WTC11 (cell line): Measurements from ENCODE around the gene CFAP91. TPM values are rescaled to one million over a fixed set of nuclear protein-coding genes. Genes with fewer than 3 reads are reported as not detected.

ENCODE experiments used
- CREM ChIP-seq: sonication (generic); formaldehyde crosslinking; IDR thresholded peaks from 2 replicates; pipeline ENCODE4 v1.8.1; 2022; ENCODE audit warnings: mild to moderate bottlenecking, missing genetic modification reagents, moderate library complexity
- EMX1 ChIP-seq: fragments of 250-450 bp; sonication (Bioruptor Pico); IDR thresholded peaks from 2 replicates; pipeline ENCODE4 v1.8.0; 2021; ENCODE audit warnings: mild to moderate bottlenecking
- MYBL2 ChIP-seq: sonication (generic); formaldehyde crosslinking; IDR thresholded peaks from 2 replicates; pipeline ENCODE4 v1.8.1; 2023; ENCODE audit warnings: mild to moderate bottlenecking, moderate library complexity, missing genetic modification reagents
- NFYB ChIP-seq: sonication (generic); formaldehyde crosslinking; conservative IDR thresholded peaks from 2 replicates; pipeline ENCODE4 v1.8.0; 2022; ENCODE audit warnings: low read depth, missing genetic modification reagents
- OVOL2 ChIP-seq: fragments of 250-450 bp; sonication (Bioruptor Pico); IDR thresholded peaks from 2 replicates; pipeline ENCODE4 v1.9.0; 2021; ENCODE audit warnings: mild to moderate bottlenecking, borderline replicate concordance
- RELA ChIP-seq: sonication (generic); formaldehyde crosslinking; IDR thresholded peaks from 2 replicates; pipeline ENCODE4 v1.8.1; 2022; ENCODE audit warnings: missing genetic modification reagents, mild to moderate bottlenecking, borderline replicate concordance
- SMAD4 ChIP-seq: sonication (generic); formaldehyde crosslinking; IDR thresholded peaks from 2 replicates; pipeline ENCODE4 v1.8.0; 2022; ENCODE audit warnings: mild to moderate bottlenecking, missing genetic modification reagents
- TEAD4 ChIP-seq: sonication (generic); formaldehyde crosslinking; IDR thresholded peaks from 2 replicates; pipeline ENCODE4 v1.8.0; 2022; ENCODE audit warnings: mild to moderate bottlenecking, missing genetic modification reagents
- TP53 ChIP-seq: sonication (generic); formaldehyde crosslinking; IDR thresholded peaks from 2 replicates; pipeline ENCODE4 v1.8.1; 2023; ENCODE audit warnings: mild to moderate bottlenecking, missing genetic modification reagents
- ZNF121 ChIP-seq: sonication (generic); formaldehyde crosslinking; IDR thresholded peaks from 2 replicates; pipeline ENCODE4 v1.8.0; 2023; ENCODE audit warnings: missing genetic modification reagents
- ZNF423 ChIP-seq: fragments of 250-450 bp; sonication (Bioruptor Pico); IDR thresholded peaks from 2 replicates; pipeline ENCODE4 v2.1.2; 2022; ENCODE audit warnings: mild to moderate bottlenecking, moderate library complexity
- total RNA-seq: library from RNA; stranded (reverse); gene quantifications from 3 replicates; pipeline ENCODE4 v1.2.3, GENCODE V29; 2021
- TF ChIP-seq, protein P1 (sequence below): fragments of 250-450 bp; sonication (Bioruptor Pico); IDR thresholded peaks from 2 replicates; pipeline ENCODE4 v1.9.0; 2021; ENCODE audit warnings: mild to moderate bottlenecking
- TF ChIP-seq, protein P2 (sequence below): sonication (generic); formaldehyde crosslinking; IDR thresholded peaks from 2 replicates; pipeline ENCODE4 v1.8.0; 2022; ENCODE audit warnings: mild to moderate bottlenecking, missing genetic modification reagents
- TF ChIP-seq, protein P3 (sequence below): sonication (generic); formaldehyde crosslinking; IDR thresholded peaks from 2 replicates; pipeline ENCODE4 v1.8.0; 2022; ENCODE audit warnings: mild to moderate bottlenecking, missing genetic modification reagents
- TF ChIP-seq, protein P4 (sequence below): sonication (generic); formaldehyde crosslinking; IDR thresholded peaks from 2 replicates; pipeline ENCODE4 v1.8.1; 2023; ENCODE audit warnings: mild to moderate bottlenecking, missing genetic modification reagents
- TF ChIP-seq, protein P5 (sequence below): sonication (generic); formaldehyde crosslinking; IDR thresholded peaks from 2 replicates; pipeline ENCODE4 v1.8.1; 2023; ENCODE audit warnings: mild to moderate bottlenecking, missing genetic modification reagents, moderate library complexity
- TF ChIP-seq, protein P6 (sequence below): sonication (generic); formaldehyde crosslinking; IDR thresholded peaks from 2 replicates; pipeline ENCODE4 v1.8.1; 2022; ENCODE audit warnings: low read depth, mild to moderate bottlenecking, moderate library complexity, missing genetic modification reagents, borderline replicate concordance
- TF ChIP-seq, protein P7 (sequence below): sonication (generic); formaldehyde crosslinking; conservative IDR thresholded peaks from 2 replicates; pipeline ENCODE4 v1.8.1; 2023; ENCODE audit warnings: mild to moderate bottlenecking, low read depth, missing genetic modification reagents, moderate library complexity
- TF ChIP-seq, protein P8 (sequence below): fragments of 250-450 bp; sonication (Bioruptor Pico); IDR thresholded peaks from 2 replicates; pipeline ENCODE4 v1.8.0; 2021; ENCODE audit warnings: mild to moderate bottlenecking
- TF ChIP-seq, protein P9 (sequence below): sonication (generic); formaldehyde crosslinking; IDR thresholded peaks from 2 replicates; pipeline ENCODE4 v1.8.1; 2023; ENCODE audit warnings: mild to moderate bottlenecking, missing genetic modification reagents
- TF ChIP-seq, protein P10 (sequence below): sonication (generic); formaldehyde crosslinking; IDR thresholded peaks from 2 replicates; pipeline ENCODE4 v1.8.0; 2023; ENCODE audit warnings: mild to moderate bottlenecking, missing genetic modification reagents

Gene CFAP91
- total RNA-seq, 1 experiment from 2014 or later, result 3.5 TPM

DNA sequence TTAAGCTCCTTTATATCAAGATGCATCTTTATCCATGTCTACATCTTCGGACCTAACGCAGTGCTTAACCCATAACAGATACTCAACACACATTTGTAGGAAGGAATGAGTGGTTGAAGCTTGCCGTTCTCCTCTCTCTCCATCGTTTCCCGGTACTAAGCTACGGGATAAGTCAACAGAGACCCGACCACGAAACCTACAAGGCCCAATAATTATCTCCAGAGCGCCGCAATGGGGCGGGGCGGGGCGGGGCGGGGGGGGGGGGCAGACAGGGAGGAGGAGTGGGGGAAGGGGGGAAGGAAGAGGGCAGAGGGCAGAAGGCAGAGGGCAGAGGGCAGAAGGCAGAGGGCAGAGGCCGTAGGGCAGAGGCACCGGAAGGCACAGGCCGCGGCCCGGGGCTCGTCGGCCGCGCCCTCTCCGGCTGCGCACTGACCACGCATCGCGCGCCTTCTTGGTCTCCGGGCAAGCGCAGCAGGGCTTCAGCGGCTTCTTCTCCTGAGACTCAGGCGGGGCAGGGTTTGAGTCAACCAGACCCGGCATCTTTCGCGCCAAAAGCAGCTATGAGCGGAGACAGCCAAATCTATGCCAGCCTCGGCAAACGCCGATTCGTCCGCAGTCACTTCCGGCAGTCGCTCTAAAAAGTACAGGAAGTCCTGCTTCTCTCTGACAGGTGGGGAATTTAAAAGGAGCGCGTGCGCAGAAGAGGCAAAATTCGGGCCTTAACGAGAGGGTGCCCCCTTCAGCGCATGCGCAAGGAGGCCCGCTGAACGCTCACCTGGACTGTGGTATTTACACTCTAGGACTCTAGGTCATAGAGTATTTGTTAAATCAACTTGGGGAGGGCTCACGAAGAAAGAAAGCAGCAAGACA lies 25.8 kb upstream of the CFAP91 start, which contains the start of gene COX17 (continued):
- TF ChIP-seq, protein P1, sequence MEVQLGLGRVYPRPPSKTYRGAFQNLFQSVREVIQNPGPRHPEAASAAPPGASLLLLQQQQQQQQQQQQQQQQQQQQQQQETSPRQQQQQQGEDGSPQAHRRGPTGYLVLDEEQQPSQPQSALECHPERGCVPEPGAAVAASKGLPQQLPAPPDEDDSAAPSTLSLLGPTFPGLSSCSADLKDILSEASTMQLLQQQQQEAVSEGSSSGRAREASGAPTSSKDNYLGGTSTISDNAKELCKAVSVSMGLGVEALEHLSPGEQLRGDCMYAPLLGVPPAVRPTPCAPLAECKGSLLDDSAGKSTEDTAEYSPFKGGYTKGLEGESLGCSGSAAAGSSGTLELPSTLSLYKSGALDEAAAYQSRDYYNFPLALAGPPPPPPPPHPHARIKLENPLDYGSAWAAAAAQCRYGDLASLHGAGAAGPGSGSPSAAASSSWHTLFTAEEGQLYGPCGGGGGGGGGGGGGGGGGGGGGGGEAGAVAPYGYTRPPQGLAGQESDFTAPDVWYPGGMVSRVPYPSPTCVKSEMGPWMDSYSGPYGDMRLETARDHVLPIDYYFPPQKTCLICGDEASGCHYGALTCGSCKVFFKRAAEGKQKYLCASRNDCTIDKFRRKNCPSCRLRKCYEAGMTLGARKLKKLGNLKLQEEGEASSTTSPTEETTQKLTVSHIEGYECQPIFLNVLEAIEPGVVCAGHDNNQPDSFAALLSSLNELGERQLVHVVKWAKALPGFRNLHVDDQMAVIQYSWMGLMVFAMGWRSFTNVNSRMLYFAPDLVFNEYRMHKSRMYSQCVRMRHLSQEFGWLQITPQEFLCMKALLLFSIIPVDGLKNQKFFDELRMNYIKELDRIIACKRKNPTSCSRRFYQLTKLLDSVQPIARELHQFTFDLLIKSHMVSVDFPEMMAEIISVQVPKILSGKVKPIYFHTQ, result no peak
- TF ChIP-seq, protein P2, sequence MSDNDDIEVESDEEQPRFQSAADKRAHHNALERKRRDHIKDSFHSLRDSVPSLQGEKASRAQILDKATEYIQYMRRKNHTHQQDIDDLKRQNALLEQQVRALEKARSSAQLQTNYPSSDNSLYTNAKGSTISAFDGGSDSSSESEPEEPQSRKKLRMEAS (CRISPR knock-in tag), result peak; percentile 52; the same call in 1 of the 2 replicates
- TF ChIP-seq MYBL2, result peak; percentile 94
- TF ChIP-seq, protein P3, sequence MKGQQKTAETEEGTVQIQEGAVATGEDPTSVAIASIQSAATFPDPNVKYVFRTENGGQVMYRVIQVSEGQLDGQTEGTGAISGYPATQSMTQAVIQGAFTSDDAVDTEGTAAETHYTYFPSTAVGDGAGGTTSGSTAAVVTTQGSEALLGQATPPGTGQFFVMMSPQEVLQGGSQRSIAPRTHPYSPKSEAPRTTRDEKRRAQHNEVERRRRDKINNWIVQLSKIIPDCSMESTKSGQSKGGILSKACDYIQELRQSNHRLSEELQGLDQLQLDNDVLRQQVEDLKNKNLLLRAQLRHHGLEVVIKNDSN (CRISPR knock-in tag), result no peak
- no peak for TF ChIP-seq EMX1 (CRISPR knock-in tag)
- no peak for TF ChIP-seq OVOL2 (CRISPR knock-in tag)
- TF ChIP-seq NFYB (CRISPR knock-in tag), result no peak
- TF ChIP-seq, protein P4, sequence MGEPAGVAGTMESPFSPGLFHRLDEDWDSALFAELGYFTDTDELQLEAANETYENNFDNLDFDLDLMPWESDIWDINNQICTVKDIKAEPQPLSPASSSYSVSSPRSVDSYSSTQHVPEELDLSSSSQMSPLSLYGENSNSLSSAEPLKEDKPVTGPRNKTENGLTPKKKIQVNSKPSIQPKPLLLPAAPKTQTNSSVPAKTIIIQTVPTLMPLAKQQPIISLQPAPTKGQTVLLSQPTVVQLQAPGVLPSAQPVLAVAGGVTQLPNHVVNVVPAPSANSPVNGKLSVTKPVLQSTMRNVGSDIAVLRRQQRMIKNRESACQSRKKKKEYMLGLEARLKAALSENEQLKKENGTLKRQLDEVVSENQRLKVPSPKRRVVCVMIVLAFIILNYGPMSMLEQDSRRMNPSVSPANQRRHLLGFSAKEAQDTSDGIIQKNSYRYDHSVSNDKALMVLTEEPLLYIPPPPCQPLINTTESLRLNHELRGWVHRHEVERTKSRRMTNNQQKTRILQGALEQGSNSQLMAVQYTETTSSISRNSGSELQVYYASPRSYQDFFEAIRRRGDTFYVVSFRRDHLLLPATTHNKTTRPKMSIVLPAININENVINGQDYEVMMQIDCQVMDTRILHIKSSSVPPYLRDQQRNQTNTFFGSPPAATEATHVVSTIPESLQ, result no peak
- no peak for TF ChIP-seq TEAD4 (CRISPR knock-in tag)
- no peak for TF ChIP-seq SMAD4 (CRISPR knock-in tag)
- no peak for TF ChIP-seq TP53 (CRISPR knock-in tag)
- TF ChIP-seq ZNF423 (CRISPR knock-in tag), result no peak
- TF ChIP-seq ZNF121 (CRISPR knock-in tag), result no peak
- 0 out of 2 replicates have a peak, but pooled peaks have one; percentile 31 for TF ChIP-seq CREM (CRISPR knock-in tag)
- TF ChIP-seq, protein P5, sequence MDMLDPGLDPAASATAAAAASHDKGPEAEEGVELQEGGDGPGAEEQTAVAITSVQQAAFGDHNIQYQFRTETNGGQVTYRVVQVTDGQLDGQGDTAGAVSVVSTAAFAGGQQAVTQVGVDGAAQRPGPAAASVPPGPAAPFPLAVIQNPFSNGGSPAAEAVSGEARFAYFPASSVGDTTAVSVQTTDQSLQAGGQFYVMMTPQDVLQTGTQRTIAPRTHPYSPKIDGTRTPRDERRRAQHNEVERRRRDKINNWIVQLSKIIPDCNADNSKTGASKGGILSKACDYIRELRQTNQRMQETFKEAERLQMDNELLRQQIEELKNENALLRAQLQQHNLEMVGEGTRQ (CRISPR knock-in tag), result no peak
- TF ChIP-seq, protein P6, sequence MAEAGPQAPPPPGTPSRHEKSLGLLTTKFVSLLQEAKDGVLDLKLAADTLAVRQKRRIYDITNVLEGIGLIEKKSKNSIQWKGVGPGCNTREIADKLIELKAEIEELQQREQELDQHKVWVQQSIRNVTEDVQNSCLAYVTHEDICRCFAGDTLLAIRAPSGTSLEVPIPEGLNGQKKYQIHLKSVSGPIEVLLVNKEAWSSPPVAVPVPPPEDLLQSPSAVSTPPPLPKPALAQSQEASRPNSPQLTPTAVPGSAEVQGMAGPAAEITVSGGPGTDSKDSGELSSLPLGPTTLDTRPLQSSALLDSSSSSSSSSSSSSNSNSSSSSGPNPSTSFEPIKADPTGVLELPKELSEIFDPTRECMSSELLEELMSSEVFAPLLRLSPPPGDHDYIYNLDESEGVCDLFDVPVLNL (CRISPR knock-in tag), result no peak
- TF ChIP-seq, protein P7, sequence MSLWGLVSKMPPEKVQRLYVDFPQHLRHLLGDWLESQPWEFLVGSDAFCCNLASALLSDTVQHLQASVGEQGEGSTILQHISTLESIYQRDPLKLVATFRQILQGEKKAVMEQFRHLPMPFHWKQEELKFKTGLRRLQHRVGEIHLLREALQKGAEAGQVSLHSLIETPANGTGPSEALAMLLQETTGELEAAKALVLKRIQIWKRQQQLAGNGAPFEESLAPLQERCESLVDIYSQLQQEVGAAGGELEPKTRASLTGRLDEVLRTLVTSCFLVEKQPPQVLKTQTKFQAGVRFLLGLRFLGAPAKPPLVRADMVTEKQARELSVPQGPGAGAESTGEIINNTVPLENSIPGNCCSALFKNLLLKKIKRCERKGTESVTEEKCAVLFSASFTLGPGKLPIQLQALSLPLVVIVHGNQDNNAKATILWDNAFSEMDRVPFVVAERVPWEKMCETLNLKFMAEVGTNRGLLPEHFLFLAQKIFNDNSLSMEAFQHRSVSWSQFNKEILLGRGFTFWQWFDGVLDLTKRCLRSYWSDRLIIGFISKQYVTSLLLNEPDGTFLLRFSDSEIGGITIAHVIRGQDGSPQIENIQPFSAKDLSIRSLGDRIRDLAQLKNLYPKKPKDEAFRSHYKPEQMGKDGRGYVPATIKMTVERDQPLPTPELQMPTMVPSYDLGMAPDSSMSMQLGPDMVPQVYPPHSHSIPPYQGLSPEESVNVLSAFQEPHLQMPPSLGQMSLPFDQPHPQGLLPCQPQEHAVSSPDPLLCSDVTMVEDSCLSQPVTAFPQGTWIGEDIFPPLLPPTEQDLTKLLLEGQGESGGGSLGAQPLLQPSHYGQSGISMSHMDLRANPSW (CRISPR knock-in tag), result no peak
- TF ChIP-seq, protein P8, sequence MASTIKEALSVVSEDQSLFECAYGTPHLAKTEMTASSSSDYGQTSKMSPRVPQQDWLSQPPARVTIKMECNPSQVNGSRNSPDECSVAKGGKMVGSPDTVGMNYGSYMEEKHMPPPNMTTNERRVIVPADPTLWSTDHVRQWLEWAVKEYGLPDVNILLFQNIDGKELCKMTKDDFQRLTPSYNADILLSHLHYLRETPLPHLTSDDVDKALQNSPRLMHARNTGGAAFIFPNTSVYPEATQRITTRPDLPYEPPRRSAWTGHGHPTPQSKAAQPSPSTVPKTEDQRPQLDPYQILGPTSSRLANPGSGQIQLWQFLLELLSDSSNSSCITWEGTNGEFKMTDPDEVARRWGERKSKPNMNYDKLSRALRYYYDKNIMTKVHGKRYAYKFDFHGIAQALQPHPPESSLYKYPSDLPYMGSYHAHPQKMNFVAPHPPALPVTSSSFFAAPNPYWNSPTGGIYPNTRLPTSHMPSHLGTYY (CRISPR knock-in tag), result no peak
- TF ChIP-seq RELA (CRISPR knock-in tag), result no peak
- TF ChIP-seq, protein P9, sequence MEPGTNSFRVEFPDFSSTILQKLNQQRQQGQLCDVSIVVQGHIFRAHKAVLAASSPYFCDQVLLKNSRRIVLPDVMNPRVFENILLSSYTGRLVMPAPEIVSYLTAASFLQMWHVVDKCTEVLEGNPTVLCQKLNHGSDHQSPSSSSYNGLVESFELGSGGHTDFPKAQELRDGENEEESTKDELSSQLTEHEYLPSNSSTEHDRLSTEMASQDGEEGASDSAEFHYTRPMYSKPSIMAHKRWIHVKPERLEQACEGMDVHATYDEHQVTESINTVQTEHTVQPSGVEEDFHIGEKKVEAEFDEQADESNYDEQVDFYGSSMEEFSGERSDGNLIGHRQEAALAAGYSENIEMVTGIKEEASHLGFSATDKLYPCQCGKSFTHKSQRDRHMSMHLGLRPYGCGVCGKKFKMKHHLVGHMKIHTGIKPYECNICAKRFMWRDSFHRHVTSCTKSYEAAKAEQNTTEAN, result no peak
- TF ChIP-seq, protein P10, sequence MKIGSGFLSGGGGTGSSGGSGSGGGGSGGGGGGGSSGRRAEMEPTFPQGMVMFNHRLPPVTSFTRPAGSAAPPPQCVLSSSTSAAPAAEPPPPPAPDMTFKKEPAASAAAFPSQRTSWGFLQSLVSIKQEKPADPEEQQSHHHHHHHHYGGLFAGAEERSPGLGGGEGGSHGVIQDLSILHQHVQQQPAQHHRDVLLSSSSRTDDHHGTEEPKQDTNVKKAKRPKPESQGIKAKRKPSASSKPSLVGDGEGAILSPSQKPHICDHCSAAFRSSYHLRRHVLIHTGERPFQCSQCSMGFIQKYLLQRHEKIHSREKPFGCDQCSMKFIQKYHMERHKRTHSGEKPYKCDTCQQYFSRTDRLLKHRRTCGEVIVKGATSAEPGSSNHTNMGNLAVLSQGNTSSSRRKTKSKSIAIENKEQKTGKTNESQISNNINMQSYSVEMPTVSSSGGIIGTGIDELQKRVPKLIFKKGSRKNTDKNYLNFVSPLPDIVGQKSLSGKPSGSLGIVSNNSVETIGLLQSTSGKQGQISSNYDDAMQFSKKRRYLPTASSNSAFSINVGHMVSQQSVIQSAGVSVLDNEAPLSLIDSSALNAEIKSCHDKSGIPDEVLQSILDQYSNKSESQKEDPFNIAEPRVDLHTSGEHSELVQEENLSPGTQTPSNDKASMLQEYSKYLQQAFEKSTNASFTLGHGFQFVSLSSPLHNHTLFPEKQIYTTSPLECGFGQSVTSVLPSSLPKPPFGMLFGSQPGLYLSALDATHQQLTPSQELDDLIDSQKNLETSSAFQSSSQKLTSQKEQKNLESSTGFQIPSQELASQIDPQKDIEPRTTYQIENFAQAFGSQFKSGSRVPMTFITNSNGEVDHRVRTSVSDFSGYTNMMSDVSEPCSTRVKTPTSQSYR (CRISPR knock-in tag), result no peak
